Naive thymus-derived CD8-positive, alpha-beta T cell (primary cell): ENCODE data around the gene CACNA2D3. TPM values are rescaled to one million over a fixed set of nuclear protein-coding genes. Genes with fewer than 3 reads are reported as not detected.

ENCODE experiments used
- ATAC-seq, 2 donors: fragments of 150-1000 bp; cut with Tn5 transposase in 1 of 2; sonication (Bioruptor Pico), chemical (Tn5 transposase) in 1 of 2; 1 replicate in 1 of 2; 2 replicates in 1 of 2; pipeline ENCODE4 v1.10.0; 2021; ENCODE audit warnings: mild to moderate bottlenecking in 2 of 2, moderate library complexity in 2 of 2
- POLR2A ChIA-PET: fragments of 350-600 bp; sonication (Branson Sonifier 250); formaldehyde crosslinking; loops from one replicate; lab custom pipeline; 2021; ENCODE audit warnings: antibody characterized with exemption; lab: Charles Lee
- DNase-seq, 10 donors: peaks; one replicate each; pipeline versions ENCODE4 v3.0.0 to v3.0.0-alpha.2; 2020 to 2022
- H3K27ac Mint-ChIP-seq, 10 donors: one replicate each; pipeline ENCODE4 v1.8.0; 2020 to 2022; ENCODE audit warnings: mild to moderate bottlenecking in 10 of 10, mixed read lengths in 10 of 10, moderate library complexity in 4 of 10, inconsistent platforms in 1 of 10
- H3K27me3 Mint-ChIP-seq, 5 donors: one replicate each; pipeline ENCODE4 v1.8.0; 2021 to 2022; ENCODE audit warnings: mixed read lengths in 5 of 5
- H3K36me3 Mint-ChIP-seq, 3 donors: one replicate each; pipeline ENCODE4 v1.8.0; 2020 to 2022; ENCODE audit warnings: mixed read lengths in 3 of 3, mild to moderate bottlenecking in 2 of 3, inconsistent platforms in 1 of 3
- H3K4me1 Mint-ChIP-seq, 4 donors: one replicate each; pipeline ENCODE4 v1.8.0; 2021 to 2022; ENCODE audit warnings: mixed read lengths in 4 of 4
- H3K4me3 Mint-ChIP-seq, 10 donors: one replicate each; pipeline ENCODE4 v1.8.0; 2020 to 2022; ENCODE audit warnings: mild to moderate bottlenecking in 10 of 10, mixed read lengths in 10 of 10, moderate library complexity in 6 of 10, inconsistent platforms in 1 of 10
- H3K9me3 Mint-ChIP-seq, 9 donors: one replicate each; pipeline ENCODE4 v1.8.0; 2020 to 2022; ENCODE audit warnings: mixed read lengths in 9 of 9, mild to moderate bottlenecking in 3 of 9, inconsistent platforms in 1 of 9, moderate library complexity in 1 of 9
- polyA plus RNA-seq, 3 donors: library from polyadenylated mRNA; unstranded; fragments of 300-500 nt; fragmentation: Illumina TruSeq; gene quantifications; one replicate each; pipeline ENCODE4 v1.2.3, GENCODE V29; 2021
- total RNA-seq, 8 experiments: library from RNA in 2 of 8; stranded (reverse) in 2 of 8; gene quantifications; one replicate each; pipeline ENCODE4 v1.2.3 and lab custom pipeline; 2021 to 2026

The CACNA2D3 gene
- total and polyA plus RNA-seq, 5 experiments from 2014 or later = not detected

DNA sequence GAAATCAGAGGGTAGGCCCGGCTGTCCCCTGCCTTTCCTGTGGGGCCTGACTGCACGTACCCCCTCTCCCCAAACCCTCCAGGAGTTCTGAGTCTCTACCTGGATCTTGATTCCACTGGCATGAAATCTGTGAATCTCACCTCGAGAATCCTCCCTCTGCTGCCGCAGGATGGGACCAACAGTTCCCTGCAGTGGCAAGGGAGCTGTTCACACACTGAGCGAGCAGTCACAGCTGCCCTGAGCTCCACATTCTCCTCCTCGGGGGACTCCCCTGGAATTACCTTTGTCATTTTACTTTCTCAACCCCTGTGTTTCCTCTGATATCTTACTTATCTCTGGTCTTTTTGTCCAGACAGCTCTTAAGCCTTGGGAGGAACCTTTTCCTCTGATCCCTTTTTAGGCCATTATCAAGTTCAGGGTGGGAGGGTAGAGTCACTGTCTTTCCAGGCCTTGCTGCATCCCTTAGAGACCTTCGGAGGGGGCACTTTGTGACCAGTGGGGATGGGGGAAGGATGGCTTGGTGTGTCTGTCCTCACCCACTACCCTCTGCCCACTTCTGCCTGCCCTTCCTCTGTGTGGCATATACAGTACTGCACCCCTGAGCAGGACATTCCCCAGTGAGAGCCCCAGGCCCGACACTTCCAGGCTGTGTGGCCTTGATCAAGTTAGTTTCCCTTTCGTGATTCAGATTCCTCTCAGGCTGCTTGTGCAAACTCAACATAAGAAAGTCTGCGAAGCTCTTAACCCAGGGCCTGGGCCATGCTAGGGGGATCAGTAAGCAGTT lies 42.0 kb downstream of the CACNA2D3 start:
- Mint-ChIP-seq H3K4me1 (no peaks in the 10 kb centered on the region), H3K9me3 (peaks cover 0 to 10% (median 0%) of the 10 kb centered on the region in 9 donors), H3K27ac (no peak overlapping the region), H3K4me3 (no peak overlapping the region), H3K36me3 (no peaks in the 10 kb centered on the region), H3K27me3 (peaks cover 1 to 11% (median 6%) of the 10 kb centered on the region in 5 donors)
- POLR2A ChIA-PET = no interaction called here
- DNase-seq (no peak), ATAC-seq (no peak)

- Mint-ChIP-seq H3K9me3 (peaks cover 0 to 10% (median 0%) of the 10 kb centered on the region in 9 donors), H3K36me3 (no peaks in the 10 kb centered on the region), H3K4me1 (no peaks in the 10 kb centered on the region), H3K4me3 (no peak overlapping the region), H3K27ac (no peak overlapping the region), H3K27me3 (peaks cover 0 to 11% (median 6%) of the 10 kb centered on the region in 5 donors)
- DNase-seq (no peak), ATAC-seq (no peak)
- POLR2A ChIA-PET = no interaction called here
Measured at GRCh38 chr3:54165865-54166264, 43.5 kb downstream of the CACNA2D3 start.

GRCh38 chr3:54167999-54168398 lies 45.6 kb downstream of the CACNA2D3 start:
- Mint-ChIP-seq H3K27me3 (peaks cover 0 to 20% (median 8%) of the 10 kb centered on the region in 5 donors), H3K27ac (no peak overlapping the region), H3K4me1 (no peaks in the 10 kb centered on the region), H3K9me3 (peaks cover 0 to 9% (median 0%) of the 10 kb centered on the region in 9 donors), H3K4me3 (no peak overlapping the region), H3K36me3 (no peaks in the 10 kb centered on the region)
- POLR2A ChIA-PET = no interaction called here
- DNase-seq (no peak), ATAC-seq (no peak)

DNA sequence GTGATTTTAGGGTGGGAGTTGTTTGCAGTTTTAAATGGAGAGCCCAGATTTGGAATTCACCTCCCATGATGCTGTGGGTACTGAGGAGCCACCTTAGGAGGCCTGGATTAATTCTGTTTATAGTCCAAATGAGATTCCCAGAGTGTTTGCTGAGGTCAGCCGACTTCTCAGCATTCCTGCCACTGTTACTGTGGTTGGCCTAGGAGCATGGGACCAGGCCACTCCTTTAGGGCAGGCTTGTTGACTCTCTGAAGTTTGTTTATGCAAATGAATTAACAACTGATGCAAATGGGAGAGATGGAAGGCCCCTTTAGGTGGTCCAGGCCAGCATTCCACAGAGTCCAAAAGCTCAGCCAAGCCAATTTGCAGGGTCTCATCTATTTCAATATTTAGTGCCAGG lies 46.1 kb downstream of the CACNA2D3 start:
- peaks cover 0 to 19% (median 8%) of the 10 kb centered on the region in 5 donors for H3K27me3 Mint-ChIP-seq
- no peaks in the 10 kb centered on the region for H3K4me1 Mint-ChIP-seq
- H3K4me3 Mint-ChIP-seq = no peak overlapping the region
- POLR2A ChIA-PET = no interaction called here
- no peak for ATAC-seq
- peaks cover 0 to 5% (median 0%) of the 10 kb centered on the region in 9 donors for H3K9me3 Mint-ChIP-seq
- no peak overlapping the region for H3K27ac Mint-ChIP-seq
- H3K36me3 Mint-ChIP-seq = no peaks in the 10 kb centered on the region
- DNase-seq = no peak

- DNase-seq (no peak), ATAC-seq (no peak)
- peaks cover 0 to 5% (median 0%) of the 10 kb centered on the region in 9 donors for H3K9me3 Mint-ChIP-seq
- H3K27me3 Mint-ChIP-seq = peaks cover 0 to 10% (median 7%) of the 10 kb centered on the region in 5 donors
- no peak overlapping the region for H3K27ac Mint-ChIP-seq
- no peak overlapping the region for H3K4me3 Mint-ChIP-seq
- H3K4me1 Mint-ChIP-seq = no peaks in the 10 kb centered on the region
- POLR2A ChIA-PET = no interaction called here
- H3K36me3 Mint-ChIP-seq = no peaks in the 10 kb centered on the region
Measured at GRCh38 chr3:54169524-54169923, 47.2 kb downstream of the CACNA2D3 start.

DNA sequence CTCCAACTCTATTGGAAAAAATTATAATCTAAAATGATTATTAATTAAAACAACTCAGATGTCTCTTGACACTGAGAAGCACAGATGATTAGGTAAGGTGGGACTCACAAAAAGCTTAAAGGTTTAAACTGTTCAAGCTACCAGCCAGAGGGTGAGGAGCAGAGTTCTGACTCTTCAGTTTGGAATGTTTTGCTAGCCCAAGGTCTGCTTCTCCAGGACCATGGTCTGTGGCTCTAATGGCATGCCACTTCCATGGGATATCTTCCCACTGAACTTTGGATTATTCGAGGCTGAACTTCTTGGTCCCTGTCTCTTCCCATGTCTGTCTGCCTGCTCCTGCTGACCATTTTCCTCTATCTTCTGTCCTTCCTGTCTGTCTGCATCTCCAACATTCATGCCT lies 49.2 kb downstream of the CACNA2D3 start:
- Mint-ChIP-seq H3K4me3 (no peak overlapping the region), H3K9me3 (peaks cover 0 to 5% (median 0%) of the 10 kb centered on the region in 9 donors), H3K27ac (no peak overlapping the region), H3K36me3 (no peaks in the 10 kb centered on the region), H3K27me3 (peaks cover 0 to 10% (median 5%) of the 10 kb centered on the region in 5 donors), H3K4me1 (no peaks in the 10 kb centered on the region)
- POLR2A ChIA-PET = no interaction called here
- ATAC-seq = no peak
- no peak for DNase-seq

DNA sequence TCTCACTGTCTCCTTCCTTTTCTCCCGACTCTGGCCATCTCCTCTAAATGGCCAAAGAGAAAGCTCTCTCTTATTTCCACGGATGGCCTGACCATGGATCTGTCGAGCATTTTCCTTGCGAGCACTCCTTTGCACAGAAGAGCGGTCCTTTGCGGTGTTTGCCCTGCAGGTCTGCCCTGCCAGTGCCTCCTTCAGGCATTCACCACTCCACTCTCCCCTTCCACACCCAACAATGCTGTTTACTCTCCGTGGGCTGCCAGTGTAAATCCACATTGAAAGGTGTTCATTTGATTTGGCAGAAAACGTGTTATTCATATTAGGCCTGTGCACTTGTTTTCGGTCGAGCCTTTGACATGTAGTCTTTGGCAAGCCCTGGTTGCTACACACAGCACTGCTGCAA lies 49.6 kb downstream of the CACNA2D3 start:
- H3K27me3 Mint-ChIP-seq = peaks cover 0 to 10% (median 5%) of the 10 kb centered on the region in 5 donors
- no peaks in the 10 kb centered on the region for H3K4me1 Mint-ChIP-seq
- H3K4me3 Mint-ChIP-seq = no peak overlapping the region
- no peaks in the 10 kb centered on the region for H3K36me3 Mint-ChIP-seq
- POLR2A ChIA-PET = no interaction called here
- DNase-seq = no peak
- H3K27ac Mint-ChIP-seq = no peak overlapping the region
- no peak for ATAC-seq
- peaks cover 0 to 5% (median 0%) of the 10 kb centered on the region in 9 donors for H3K9me3 Mint-ChIP-seq

DNA sequence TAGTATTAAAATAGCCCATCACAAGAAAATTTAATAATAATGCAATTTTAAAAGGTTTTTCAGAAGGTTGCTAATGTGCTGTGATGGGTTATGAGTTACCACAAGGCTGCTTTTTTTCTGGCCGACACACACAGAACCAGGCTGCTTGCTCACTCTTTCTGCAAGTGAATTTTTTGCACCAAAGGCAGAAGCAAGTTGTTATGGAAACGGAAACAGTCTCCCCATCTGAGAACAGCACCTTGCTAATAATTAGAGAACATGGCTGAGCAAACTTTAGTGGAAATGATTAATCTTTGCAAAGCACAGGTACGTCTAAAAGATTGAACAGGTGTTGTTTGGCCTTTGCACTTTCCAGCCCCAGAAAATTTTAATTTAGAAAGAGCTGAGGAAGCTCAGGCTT lies 51.0 kb downstream of the CACNA2D3 start:
- Mint-ChIP-seq H3K9me3 (peaks cover 0 to 4% (median 0%) of the 10 kb centered on the region in 9 donors), H3K36me3 (no peaks in the 10 kb centered on the region), H3K4me3 (no peak overlapping the region), H3K4me1 (no peaks in the 10 kb centered on the region), H3K27ac (no peak overlapping the region), H3K27me3 (peaks cover 0 to 10% (median 5%) of the 10 kb centered on the region in 5 donors)
- DNase-seq (no peak), ATAC-seq (no peak)
- POLR2A ChIA-PET = no interaction called here

GRCh38 chr3:54176106-54176505 lies 53.8 kb downstream of the CACNA2D3 start:
- POLR2A ChIA-PET = no interaction called here
- H3K4me1 Mint-ChIP-seq = no peaks in the 10 kb centered on the region
- no peak overlapping the region for H3K27ac Mint-ChIP-seq
- no peak overlapping the region for H3K4me3 Mint-ChIP-seq
- H3K36me3 Mint-ChIP-seq = no peaks in the 10 kb centered on the region
- no peak for DNase-seq
- no peak for ATAC-seq
- H3K27me3 Mint-ChIP-seq = peaks cover 0 to 10% (median 5%) of the 10 kb centered on the region in 5 donors
- peaks cover 0 to 3% (median 0%) of the 10 kb centered on the region in 9 donors for H3K9me3 Mint-ChIP-seq

DNA sequence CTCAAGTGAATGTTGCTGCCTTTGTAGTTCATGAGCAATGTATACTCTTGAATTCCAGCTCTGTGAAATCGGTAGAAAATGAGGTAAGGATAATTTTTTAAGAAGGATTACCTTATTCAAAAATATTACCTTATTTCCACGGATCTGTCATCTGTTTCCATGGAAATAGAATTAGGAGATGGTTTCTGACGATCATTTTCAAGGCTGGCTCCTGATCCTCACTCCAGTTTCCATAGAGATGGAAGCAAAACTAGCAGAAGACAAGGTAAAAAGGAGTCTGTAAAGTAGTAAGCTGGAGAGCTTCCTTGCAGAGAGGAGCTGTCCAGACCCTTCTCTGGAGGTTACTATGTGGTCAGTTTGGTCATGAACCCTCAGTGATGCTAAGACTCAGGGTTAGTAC lies 55.5 kb downstream of the CACNA2D3 start:
- Mint-ChIP-seq H3K9me3 (peaks cover 0 to 3% (median 0%) of the 10 kb centered on the region in 9 donors), H3K27ac (no peak overlapping the region), H3K4me3 (no peak overlapping the region), H3K36me3 (no peaks in the 10 kb centered on the region), H3K4me1 (no peaks in the 10 kb centered on the region), H3K27me3 (no peaks in the 10 kb centered on the region)
- ATAC-seq (no peak), DNase-seq (no peak)
- POLR2A ChIA-PET = no interaction called here

GRCh38 chr3:54178376-54178775 lies 56.0 kb downstream of the CACNA2D3 start:
- Mint-ChIP-seq H3K4me1 (no peaks in the 10 kb centered on the region), H3K4me3 (no peak overlapping the region), H3K27me3 (no peaks in the 10 kb centered on the region), H3K9me3 (peaks cover 0 to 3% (median 0%) of the 10 kb centered on the region in 9 donors), H3K27ac (no peak overlapping the region), H3K36me3 (no peaks in the 10 kb centered on the region)
- ATAC-seq (no peak), DNase-seq (no peak)
- POLR2A ChIA-PET = no interaction called here

DNA sequence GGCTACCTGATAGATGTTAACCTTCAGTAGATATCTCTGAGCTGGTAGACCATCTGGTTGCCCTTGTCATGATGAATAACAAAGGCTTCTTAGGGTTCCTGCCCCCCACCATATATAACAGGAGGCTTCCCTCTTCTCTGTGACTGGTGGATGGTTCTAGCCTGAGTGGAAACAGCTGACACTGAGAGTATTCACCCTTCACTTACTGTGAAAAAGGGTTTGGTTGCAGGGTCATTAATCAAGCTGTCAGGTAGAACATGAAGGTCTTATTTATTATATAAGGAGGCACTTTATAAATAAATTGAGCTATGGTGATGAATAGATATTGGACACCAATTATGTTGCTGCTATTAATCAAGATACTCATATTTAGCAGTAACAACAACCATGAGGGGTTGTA lies 58.6 kb downstream of the CACNA2D3 start:
- Mint-ChIP-seq H3K27me3 (peaks cover 0 to 6% (median 0%) of the 10 kb centered on the region in 5 donors), H3K4me1 (no peaks in the 10 kb centered on the region), H3K9me3 (peaks cover 0 to 6% (median 0%) of the 10 kb centered on the region in 9 donors), H3K4me3 (no peak overlapping the region), H3K36me3 (no peaks in the 10 kb centered on the region), H3K27ac (no peak overlapping the region)
- no peak for ATAC-seq
- no peak for DNase-seq
- POLR2A ChIA-PET = no interaction called here

DNA sequence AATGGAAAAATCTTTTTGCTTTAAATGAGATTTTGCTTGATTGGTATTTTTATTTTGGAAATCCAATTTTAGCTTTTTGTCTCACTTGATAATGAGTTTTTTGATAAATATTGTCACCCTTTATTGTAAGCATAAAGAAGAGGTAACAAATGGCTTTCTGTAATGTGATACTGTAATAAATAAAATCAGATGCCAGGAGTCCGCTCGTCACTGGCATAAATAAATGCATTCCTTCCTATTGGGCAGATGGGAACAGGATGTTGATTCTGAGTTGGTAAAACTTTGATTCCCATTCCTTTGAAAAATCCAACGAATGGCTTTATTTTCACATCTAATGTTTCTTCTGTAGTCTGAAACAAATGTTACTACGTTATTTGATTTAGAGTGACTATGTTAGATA lies 59.9 kb downstream of the CACNA2D3 start:
- no peak for ATAC-seq
- no peak for DNase-seq
- Mint-ChIP-seq H3K4me1 (no peaks in the 10 kb centered on the region), H3K27ac (no peak overlapping the region), H3K4me3 (no peak overlapping the region), H3K27me3 (peaks cover 0 to 10% (median 0%) of the 10 kb centered on the region in 5 donors), H3K36me3 (no peaks in the 10 kb centered on the region), H3K9me3 (peaks cover 0 to 10% (median 2%) of the 10 kb centered on the region in 9 donors)
- POLR2A ChIA-PET = no interaction called here
